ENCODE results near the gene BRIP1.

DNA sequence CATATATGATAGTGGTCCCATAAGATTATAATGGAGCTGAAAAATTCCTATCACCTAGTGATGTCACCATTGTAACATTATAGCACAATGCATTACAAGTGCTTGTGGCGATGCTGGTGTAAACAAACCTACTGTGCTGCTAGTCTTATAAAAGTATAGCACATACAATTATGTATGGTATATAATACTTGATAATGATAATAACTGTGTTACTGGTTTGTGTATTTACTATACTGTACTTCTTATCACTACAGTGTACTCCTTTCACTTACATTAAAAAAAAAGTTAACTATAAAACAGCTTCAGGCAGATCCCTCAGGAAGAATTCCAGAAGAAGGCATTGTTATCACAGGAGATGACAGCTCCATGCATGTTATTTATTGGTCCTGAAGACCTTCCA, 150.3 kb downstream of the BRIP1 start:
- TF ChIP-seq NBN (IDR thresholded peaks at IDR 0.05; ENCODE audit: low read depth) = no peak
- no peak for TF ChIP-seq POLR2A (conservative IDR thresholded peaks at IDR 0.05)
- no peak for TF ChIP-seq EP300 (IDR thresholded peaks at IDR 0.05; ENCODE audit: low read length)
- TF ChIP-seq RFX5 (IDR thresholded peaks at IDR 0.05; ENCODE audit: low read depth, low read length) = no peak
- no peak for TF ChIP-seq ZFX (CRISPR knock-in tag; IDR thresholded peaks at IDR 0.05)
- no peak for TF ChIP-seq ZFP30 (CRISPR knock-in tag; IDR thresholded peaks at IDR 0.05; ENCODE audit: borderline replicate concordance)
